ENCODE results near the gene CREB3L2.

Gene CREB3L2

DNA sequence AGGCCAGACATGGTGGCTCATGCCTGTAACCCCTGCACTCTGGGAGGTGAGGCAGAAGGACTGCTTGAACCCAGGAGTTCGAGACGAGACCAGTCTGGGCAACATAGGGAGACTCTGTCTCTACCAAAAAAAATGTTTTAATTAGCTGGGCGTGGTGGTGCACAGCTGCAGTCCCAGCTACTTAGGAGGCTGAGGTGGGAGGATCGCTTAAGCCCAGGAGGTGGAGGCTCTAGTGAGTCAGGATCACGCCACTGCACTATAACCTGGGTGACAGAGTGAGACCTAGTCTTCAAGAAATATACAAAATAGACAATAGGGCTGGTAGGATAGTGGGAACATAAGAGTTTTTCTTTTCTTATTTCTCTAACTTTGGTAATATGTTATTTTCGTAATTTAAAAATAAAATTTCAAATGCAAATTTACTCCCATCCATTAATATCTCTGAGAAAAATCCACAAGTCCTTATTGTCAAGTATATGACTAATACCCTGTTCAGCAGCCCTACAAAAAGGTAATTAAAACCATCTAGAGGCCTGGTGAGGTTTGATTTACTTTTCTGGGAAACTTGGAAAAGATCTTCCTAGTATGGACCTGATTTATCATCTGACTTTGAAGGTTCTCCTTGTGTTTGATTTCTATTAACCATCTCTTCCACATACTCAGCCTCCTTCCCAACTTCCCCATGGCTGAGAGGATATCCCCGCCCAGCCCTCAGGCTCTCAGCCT lies 50.0 kb downstream of the CREB3L2 start:
- DNase-seq (ENCODE audit: low spot score) = no peak

DNA sequence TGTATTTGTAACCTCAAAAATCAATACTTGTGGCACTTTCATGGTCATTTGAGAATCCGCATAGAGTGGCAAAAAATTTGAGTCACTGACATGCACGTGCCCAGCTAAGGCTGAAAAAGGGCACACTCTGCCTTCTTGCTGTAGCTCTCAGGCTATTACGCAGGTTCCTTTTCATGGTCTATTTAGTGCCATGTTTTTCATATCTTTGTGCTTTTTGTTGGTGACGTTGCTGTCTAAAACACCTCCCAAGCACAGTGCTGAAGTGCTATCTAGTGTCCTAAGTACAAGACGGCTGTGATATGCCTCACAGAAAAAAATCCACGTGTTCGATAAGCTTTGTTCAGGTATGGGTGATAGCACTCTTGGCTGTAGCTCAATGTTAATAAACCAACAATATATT lies 50.9 kb downstream of the CREB3L2 start:
- no peak for DNase-seq (ENCODE audit: low spot score)

DNA sequence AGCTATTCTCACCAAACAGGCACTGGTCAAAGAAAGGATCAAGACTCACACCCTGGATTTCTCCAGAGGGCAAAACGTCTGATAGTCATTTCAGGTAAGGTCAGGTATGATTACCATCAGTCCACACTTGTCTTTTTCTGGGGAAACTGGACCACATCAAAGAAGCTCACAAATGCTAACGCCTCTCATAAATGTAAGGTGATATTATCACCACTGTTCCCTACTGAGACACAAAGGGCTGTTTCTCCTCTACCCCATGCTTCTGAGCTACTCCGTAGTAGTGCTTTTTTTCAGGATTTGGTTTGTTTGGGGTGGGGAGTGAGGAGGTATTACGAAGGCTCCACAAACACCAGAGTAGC lies 51.6 kb downstream of the CREB3L2 start:
- DNase-seq (ENCODE audit: low spot score) = no peak

DNA sequence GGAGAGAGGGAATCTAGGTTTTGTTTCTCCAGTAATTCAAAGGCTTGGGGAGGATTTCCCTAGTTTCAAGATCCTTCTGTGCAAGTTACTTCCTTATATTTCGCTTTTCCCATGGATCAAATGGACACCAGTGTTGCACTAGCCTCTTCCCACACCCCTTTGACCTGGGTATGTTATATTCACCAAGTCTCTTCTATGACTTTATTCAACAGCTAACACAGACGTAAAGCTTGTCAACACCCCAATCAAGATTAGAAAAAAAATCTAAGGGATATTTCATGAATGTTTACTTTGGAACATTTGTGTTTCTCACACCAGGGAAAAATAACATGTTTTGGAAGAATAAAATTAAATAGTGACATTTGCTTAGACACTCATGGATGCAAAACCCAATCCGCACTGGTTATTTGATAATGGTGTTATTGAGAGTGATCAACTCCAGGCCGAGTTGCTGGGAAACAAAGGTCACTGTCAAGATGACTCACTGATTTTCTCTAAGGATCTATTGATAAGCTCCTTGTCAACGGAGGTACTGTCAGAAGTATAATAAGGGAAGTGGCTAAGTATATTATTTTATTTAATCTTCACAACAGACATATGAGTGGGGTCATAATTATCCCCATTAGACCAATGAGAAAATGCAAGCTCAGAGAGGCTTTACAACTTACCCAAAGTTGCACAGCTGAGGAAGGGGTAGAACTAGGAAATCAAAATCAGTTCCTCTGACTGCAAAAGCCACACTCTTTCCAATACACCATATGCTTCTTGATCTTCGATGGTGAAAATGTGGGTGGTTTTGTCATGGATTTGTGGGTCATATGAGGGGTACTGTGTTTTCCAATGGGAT lies 52.2 kb downstream of the CREB3L2 start:
- no peak for DNase-seq (ENCODE audit: low spot score)

DNA sequence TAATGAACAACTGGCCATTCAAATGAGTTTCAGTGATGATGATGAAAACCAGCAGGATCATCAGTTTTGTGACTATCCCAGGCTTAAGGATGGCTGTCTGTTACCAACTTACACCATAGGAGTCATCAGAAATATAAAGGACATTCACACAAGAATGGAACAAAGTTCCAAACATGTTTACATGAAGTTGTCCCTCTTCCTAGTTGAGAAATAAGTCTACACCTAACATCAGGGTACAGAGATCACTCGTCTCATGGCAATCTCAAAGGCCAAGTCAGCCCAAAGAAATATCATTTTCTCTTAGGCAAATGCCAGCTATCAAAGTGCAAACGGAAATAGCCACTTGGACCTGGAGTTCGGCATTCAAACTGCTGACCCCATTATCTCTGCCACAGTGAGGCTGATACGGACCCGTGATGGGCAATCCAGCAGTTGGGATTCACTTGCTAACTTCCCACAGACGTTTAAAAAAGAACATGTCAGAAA lies 53.0 kb downstream of the CREB3L2 start:
- no peak for DNase-seq (ENCODE audit: low spot score)

DNA sequence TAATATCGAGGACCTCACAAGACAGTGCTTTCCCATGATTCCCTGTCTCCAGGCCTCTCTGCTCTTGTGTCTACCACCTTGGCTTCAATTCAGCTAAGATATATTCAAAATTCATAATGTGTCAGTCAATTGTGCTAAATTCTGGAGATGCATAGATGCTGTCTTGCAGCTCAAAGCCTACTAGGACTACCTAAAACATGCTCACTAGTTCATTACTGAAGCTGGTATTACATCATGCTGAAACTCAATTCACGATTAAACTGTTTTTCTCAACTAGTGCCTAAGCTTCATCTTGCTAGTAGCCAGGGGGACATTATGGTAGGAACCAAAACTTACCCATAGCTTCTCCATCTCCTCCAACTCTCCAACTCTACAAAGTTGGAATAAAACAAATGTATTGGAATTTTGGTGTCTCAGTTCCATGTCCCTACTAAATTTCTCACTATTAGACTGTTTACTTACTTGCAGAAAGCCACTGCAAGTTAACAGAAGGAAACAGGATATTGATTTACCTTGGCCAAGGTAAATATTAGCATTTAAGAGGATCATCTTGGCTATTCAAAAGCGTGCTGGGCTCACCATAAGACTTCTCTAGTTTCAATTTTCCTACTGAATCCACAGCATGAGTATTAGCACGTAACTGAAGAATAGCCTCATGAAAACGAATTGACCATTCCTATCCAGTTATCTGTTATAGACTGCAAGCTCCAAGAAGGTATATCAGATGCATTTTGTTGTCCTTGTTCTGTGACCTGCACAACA lies 53.6 kb downstream of the CREB3L2 start:
- no peak for DNase-seq (ENCODE audit: low spot score)

DNA sequence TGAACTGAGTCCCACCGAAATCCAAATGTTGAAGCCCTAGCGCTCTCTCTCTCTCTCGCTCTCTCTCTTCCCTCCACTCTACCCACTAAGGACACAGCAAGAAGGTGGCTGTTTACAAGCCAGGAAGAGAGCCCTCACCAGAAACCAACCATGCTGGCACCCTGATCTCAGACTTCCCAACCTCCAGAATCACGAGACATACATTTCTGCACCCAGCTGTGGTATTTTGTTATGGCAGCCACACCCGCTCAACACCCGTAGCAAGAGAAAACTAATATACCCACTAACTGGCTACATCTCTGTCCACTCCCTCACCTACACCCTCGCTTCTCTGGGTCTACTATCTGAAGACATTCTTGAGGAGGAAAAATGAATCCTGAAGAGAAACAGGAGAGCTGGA lies 54.8 kb downstream of the CREB3L2 start:
- DNase-seq (ENCODE audit: low spot score) = no peak

DNA sequence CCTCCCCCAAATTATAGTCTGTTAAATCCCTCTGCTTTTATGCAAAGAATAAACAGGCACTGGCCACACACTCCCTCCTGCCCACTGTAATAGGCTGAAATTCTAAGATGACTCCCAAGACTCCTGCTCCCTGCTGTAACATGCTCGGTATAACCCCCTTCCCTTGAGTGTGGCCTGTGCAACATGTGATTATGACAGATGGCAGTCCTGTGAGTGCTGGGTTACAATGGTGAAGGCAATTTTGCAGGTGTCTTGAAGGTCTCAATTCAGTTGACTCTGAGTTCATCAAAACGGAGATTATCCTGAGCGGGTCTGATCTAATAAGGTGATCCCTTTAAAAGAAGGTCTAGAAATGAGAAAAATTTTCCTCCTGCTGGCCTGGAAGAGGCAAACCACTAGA lies 55.9 kb downstream of the CREB3L2 start:
- no peak for DNase-seq (ENCODE audit: low spot score)

DNA sequence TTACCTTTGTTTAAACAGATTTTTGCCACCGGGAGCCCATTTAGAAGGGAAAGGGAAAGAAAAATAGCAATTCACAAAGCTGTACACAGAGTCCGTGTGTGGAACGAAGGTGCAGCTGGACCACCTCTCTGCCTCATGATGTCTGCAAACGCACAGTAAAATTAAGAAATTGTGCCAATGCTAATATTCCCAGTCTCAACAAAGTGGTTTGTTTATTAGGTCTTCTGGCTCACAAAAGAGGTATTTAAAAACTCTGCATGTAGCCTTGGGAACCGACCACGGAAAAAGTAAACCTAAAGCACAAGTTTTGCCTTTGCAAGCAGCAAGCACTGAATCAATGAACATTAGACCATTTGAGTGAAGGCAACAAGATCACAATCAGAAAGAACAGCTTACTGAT lies 57.7 kb downstream of the CREB3L2 start:
- no peak for DNase-seq (ENCODE audit: low spot score)

DNA sequence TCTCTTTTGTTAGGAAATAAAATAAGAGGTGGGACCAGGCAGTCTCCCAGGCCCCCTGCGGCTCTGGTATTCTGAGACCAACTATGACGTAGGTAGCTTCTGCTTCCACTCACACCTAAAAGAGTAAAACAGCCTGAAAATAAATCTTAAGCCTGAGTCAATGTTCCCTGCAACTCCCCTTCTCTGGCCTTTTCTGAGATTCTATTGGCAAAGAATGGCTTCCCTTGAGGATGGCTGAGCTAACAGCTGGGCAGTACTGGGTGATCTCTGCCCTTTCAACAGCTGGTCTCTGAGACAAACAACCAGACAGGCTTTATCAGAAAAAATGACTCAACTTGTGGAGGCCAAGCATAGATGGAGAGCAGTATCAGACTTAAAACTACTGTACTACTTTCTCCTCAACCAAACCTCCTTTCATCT lies 58.7 kb downstream of the CREB3L2 start:
- DNase-seq (ENCODE audit: low spot score) = no peak

DNA sequence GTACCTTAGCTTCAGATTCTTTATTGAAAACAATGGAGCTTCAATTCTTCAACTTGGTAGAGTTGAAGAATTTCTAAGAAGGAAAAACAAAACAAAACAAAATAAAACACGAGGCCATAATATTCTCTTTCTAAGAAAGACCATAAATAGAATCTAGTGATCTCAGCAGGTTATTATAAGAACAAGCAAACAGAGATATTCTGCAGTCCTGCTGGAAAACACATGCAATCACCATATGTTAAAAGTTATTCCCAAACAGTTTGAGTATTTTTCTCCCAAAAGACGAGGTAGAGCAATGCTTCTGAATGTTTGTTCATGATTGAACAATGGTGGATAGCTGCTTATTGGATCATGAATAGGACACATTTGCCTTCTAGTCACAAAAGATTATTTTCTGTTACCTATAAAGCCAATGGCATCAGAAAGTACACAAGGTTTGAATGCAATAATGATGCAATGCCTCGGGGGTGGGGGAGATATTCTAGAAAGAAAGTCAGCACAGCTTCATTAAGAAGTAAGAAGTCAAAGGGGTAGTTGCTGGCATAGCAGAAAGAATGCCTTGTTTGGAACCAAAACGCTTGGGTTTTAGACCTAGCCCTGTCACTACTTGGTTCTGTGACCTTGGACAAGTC lies 59.3 kb downstream of the CREB3L2 start:
- DNase-seq (ENCODE audit: low spot score) = no peak

DNA sequence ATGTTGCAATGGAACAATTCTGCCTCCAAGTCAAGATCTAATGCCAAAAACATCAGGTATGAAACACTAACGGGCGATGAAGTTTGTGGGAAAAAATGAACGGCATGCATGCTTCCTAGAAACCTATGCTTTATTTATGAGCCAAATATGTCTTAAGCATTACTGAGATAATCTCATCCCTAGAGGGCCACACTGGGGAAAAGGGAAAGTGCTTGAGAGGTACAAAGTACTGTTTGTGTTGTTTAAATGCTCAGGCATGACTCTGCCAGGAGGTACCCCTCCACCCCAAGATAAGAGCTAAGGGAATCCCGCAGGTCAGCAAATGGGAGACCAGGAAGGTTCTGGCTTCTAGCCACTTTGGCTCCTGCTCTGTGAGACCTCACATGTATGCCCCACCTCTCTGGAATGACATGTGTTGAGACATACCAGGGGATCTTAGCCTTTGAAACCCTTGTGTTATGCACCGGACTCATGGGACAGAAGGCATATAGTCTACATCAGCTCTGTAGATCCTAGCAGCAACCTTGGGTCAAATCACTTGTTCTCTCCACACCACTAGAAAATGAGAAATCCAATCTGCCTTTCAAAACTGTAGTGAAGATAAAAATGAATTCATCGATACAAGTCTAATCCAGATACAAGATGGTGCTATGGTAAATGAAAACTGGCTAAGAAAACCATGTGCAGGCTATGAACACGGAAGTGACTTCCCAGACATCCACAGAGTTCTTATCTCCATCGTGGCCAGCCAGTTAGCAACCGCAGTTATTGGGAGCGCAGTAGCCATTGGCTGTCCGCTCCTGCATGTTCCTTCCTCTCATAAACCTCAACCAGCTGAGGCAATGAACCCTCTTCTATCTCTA lies 61.0 kb downstream of the CREB3L2 start:
- no peak for DNase-seq (ENCODE audit: low spot score)

DNA sequence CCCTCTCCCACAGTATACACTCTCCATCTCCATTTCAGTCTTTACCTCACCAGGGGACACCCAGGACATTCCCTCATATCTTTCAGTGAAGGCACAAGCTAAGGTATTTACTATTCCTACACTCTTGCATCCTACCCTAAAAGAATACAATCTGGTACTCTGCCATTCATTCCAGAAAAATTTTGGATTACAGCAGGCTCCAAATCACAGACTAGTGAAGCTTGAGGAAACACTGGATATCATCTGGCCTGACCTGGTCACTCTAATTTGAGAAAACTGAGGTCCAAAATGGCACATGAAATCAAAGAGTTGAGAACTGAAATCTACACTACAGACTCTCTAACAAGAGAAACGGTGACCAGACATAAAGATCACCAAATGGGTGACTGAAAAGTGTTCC lies 61.7 kb downstream of the CREB3L2 start:
- no peak for DNase-seq (ENCODE audit: low spot score)

DNA sequence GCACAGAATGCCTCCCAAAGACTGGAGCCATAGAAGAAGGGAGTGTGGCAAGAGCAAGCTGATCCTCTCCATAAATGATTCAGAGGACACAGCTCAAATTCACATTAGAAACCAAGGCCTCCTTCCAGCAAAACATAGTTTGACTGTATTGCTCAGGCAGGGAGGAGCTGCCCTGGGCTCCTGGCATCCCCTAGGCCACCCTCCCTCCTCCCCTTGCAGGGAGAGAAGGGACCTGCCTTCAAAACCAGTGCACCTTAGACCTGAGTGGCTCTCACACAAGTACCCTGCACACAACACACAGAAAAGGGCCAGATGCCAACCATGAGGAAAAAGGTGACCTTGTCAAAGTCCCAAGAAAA lies 64.7 kb downstream of the CREB3L2 start:
- DNase-seq (ENCODE audit: low spot score) = no peak

DNA sequence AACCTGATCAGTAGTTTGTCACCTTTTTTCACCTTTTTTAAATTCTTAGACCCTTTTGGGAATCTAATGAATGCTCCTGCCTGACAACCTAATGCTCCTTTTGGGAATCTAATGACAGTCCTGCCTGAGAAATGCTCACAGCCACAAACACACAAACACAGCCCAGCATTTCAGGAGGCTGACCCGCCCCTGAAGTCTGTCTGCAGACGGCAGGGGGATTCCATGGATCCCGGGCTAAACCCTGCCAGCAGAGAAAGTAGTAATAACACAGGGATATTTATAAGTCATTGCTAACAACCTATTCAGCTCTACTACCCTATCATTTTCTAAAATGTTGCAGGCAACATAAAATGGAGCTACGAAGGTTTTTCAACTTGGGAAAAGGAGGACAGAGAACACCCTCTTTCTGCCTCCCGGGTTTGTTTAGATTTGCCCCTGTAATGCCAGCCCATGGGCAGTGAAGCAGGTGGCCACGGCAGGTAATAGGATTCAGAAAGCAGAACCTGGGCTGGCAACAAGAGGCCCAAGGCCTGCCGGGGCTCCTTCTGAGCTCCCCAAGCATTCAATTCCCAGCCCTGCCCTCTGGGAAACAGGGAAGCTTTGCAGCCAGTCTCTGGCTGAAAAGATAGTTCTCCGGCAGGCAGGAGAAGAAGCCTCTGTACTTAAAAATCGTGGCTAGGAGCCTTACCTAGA lies 65.2 kb downstream of the CREB3L2 start:
- no peak for DNase-seq (ENCODE audit: low spot score)

DNA sequence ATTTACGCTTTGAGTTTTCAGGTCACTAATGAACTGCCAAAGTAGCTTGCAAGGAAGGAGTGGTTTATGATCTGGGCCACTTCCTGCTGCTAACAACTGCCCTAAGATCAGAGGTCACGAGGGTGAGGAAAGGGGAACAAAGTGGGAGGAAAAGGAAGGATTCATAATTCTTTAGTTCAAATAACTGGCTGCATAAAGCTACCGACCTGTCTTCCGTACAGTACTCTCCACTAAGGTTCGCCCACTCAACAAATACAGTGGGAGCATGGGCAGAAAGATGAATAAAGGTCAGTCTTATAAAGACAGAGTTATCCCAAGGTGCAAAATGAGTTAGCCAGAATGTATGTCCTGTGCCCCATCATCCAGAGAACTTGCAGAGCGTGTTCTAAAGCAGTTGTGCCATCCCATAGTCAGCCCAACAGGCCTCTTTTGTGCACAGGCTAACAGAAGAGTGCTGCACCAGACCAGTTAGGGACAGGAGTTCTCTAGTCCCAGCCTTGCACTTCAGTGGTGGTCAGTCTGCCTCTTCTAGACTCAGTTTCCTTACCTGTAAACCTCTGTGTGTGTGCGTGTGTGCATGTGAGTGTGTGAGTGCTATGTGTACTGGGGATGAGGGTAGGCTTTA lies 65.9 kb downstream of the CREB3L2 start:
- DNase-seq (ENCODE audit: low spot score) = no peak

DNA sequence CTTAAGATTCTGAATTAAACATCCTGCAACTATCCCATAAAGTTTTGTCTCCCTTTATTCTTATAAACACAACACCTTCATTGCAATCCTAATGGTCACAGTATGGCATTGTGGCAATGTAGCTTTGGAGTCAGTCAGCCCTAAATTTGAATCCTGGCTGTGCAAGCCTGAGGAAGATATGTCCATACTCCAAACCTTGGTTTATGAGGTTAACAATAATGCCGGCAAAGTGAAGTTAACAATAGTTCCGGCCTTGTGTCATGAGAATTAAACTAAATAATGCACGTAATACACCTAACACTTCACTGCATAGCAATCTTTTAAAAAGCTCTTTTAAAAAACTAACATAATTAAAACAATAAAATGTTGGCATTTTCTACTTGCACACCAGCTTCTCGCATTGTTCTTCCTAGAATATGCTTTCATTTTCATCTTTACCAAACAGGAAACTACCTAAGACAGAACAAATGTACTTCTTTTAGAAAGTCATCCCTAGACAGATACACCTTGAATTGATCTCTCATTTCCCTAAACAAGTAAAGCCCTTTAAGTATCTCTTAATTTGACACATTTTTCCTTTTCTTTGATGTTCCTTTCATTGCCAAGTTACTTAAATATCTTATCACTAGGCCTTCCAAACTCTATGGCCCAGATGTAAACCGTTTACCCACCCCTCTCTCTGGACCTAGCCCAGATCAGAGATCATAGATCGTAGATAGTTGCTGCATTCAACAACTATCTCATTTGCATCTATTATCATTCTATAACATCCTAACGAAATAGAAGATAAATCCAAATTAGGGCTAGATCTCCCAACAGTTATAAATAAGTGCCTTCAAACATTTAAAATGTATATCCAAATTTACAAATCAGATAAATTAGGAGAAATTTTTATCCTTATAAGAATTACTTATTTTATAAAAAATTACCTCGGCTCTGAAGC lies 66.7 kb downstream of the CREB3L2 start:
- DNase-seq (ENCODE audit: low spot score) = no peak

DNA sequence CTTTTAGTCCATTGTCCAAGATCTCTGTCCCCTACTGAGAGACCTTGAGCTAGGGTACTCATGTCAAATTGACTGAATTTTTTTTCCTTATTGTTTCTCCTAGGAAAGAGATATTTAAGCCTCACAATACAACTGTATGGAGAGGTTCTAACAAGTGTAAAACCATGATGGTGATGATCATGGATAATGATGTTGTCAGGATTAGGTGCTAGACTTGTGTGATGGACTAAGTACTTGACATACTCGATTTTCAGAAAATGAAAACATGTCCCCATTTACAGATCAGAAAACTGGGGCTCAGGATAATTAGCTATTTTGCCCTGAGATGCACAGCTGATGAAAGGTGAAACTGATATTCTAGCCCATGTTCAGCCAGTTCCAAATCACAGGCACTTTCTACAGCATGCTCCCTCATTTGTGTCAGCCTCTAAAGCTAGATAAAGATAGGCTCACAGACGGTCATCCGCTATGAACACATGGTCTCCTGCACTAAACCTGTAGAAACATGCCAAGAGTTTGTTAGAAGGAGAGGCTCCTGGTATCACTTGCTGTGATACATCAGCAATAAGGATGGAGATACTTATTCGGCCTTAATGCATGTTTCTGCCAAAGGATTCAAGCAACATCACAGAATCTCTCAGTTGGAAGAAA lies 67.6 kb downstream of the CREB3L2 start:
- no peak for DNase-seq (ENCODE audit: low spot score)

All from putamen (tissue), 1 donor.